Keratinocyte (primary cell): ENCODE measurements around the gene PRR33. TPM values are rescaled to one million over a fixed set of nuclear protein-coding genes. Genes with fewer than 3 reads are reported as not detected.

ENCODE experiments used
- DNase-seq: peaks from one replicate; pipeline ENCODE4 v3.0.0-alpha.2; 2011; ENCODE audit warnings: low read depth, missing footprints, low spot score
- FAIRE-seq: peaks from 2 replicates; lab custom pipeline; 2011; peaks lifted over from hg19 to GRCh38; lab: Jason Lieb, UNC
- H2AFZ ChIP-seq: 2 replicates; pipeline ENCODE4 v1.6.0; 2012; ENCODE audit warnings: low read length, control low read depth, inconsistent platforms; ENCODE audit not compliant: control insufficient read depth
- H3K27ac ChIP-seq: 2 replicates; pipeline ENCODE4 v1.5.1; 2011; ENCODE audit warnings: low read length; ENCODE audit not compliant: control insufficient read depth, insufficient read depth
- H3K27me3 ChIP-seq: 3 replicates; pipeline ENCODE4 v1.6.0; 2011; ENCODE audit warnings: low read length; ENCODE audit not compliant: control insufficient read depth, insufficient read depth; ENCODE audit errors: extremely low read depth
- H3K36me3 ChIP-seq, 2 experiments: 2 replicates in 1 of 2; 3 replicates in 1 of 2; pipeline ENCODE4 v1.5.1; 2011; ENCODE audit warnings: low read length in 2 of 2, mild to moderate bottlenecking in 1 of 2; ENCODE audit not compliant: control insufficient read depth in 2 of 2, insufficient read depth in 2 of 2; ENCODE audit errors: extremely low read depth in 1 of 2
- H3K4me1 ChIP-seq: 3 replicates; pipeline ENCODE4 v1.5.1; 2011; ENCODE audit warnings: low read length; ENCODE audit not compliant: control insufficient read depth, insufficient read depth; ENCODE audit errors: extremely low read depth
- H3K4me2 ChIP-seq: 3 replicates; pipeline ENCODE4 v1.6.0; 2011; ENCODE audit warnings: low read depth, low read length; ENCODE audit not compliant: control insufficient read depth, insufficient read depth; ENCODE audit errors: extremely low read depth
- H3K4me3 ChIP-seq, 3 experiments: fragments of 200-600 bp in 1 of 3; sonication (generic) in 1 of 3; 2 replicates in 2 of 3; 3 replicates in 1 of 3; pipeline ENCODE4 v1.5.1; 2011 to 2016; ENCODE audit warnings: low read length in 3 of 3, mild to moderate bottlenecking in 3 of 3, control low read depth in 2 of 3, inconsistent platforms in 1 of 3, low read depth in 1 of 3, mixed read lengths in 1 of 3, mixed run types in 1 of 3, moderate library complexity in 1 of 3; ENCODE audit not compliant: control insufficient read depth in 2 of 3, insufficient read depth in 2 of 3; ENCODE audit errors: extremely low read depth in 1 of 3
- H3K79me2 ChIP-seq: 2 replicates; pipeline ENCODE4 v1.6.0; 2012; ENCODE audit warnings: low read length; ENCODE audit not compliant: control insufficient read depth, insufficient read depth
- H3K9ac ChIP-seq: 3 replicates; pipeline ENCODE4 v1.6.0; 2011; ENCODE audit warnings: low read length; ENCODE audit not compliant: control insufficient read depth, insufficient read depth; ENCODE audit errors: extremely low read depth
- H3K9me1 ChIP-seq: 3 replicates; pipeline ENCODE4 v1.6.0; 2011; ENCODE audit warnings: low read length; ENCODE audit not compliant: control insufficient read depth, insufficient read depth; ENCODE audit errors: extremely low read depth
- H3K9me3 ChIP-seq: 2 replicates; pipeline ENCODE4 v1.5.1; 2012; ENCODE audit warnings: low read depth, low read length; ENCODE audit not compliant: control insufficient read depth
- H4K20me1 ChIP-seq: 3 replicates; pipeline ENCODE4 v1.6.0; 2011; ENCODE audit warnings: low read length; ENCODE audit not compliant: control insufficient read depth, insufficient read depth; ENCODE audit errors: extremely low read depth
- EZH2 ChIP-seq: IDR thresholded peaks from one replicate; pipeline ENCODE4 v1.6.1; 2012; ENCODE audit warnings: inconsistent platforms, mild to moderate bottlenecking, low read length, moderate library complexity
- dilution Hi-C: fragments of 300-500 bp; cut with MboI; formaldehyde crosslinking; loops from one replicate; pipeline ENCODE4 v1.7.0; 2020; ENCODE audit warnings: low sequenced_read_pairs; ENCODE audit not compliant: extremely low pct_ligation_motif_present
- polyA plus RNA-seq, 5 experiments: library from polyadenylated mRNA; depleted of rRNA in 3 of 5; stranded (reverse) in 3 of 5; stranded (forward) in 1 of 5; unstranded in 1 of 5; fragments of >200 nt; gene quantifications; 1 replicate in 1 of 5; 2 replicates in 3 of 5; 3 replicates in 1 of 5; pipeline versions ENCODE4 v1.2.1 to v1.2.3, GENCODE V29; 2011 to 2012; ENCODE audit warnings: missing spikeins in 2 of 5, low read depth in 1 of 5, low replicate concordance in 1 of 5
- TF ChIP-seq, protein P1 (sequence below), 3 experiments: IDR thresholded peaks in 1 of 3; conservative IDR thresholded peaks in 1 of 3; optimal IDR thresholded peaks in 1 of 3; 2 replicates in 2 of 3; 3 replicates in 1 of 3; pipeline versions ENCODE3 to v1.5.1; 2011; ENCODE audit warnings: low read length in 3 of 3, mild to moderate bottlenecking in 3 of 3, moderate library complexity in 2 of 3, control low read depth in 1 of 3, inconsistent platforms in 1 of 3; ENCODE audit not compliant: insufficient read depth in 2 of 3; ENCODE audit errors: extremely low read depth in 1 of 3

Gene PRR33
- polyA plus RNA-seq, 1 donor (not counting 4 experiments of a cell fraction or from before 2014, with no cell fraction given): not detected

DNA sequence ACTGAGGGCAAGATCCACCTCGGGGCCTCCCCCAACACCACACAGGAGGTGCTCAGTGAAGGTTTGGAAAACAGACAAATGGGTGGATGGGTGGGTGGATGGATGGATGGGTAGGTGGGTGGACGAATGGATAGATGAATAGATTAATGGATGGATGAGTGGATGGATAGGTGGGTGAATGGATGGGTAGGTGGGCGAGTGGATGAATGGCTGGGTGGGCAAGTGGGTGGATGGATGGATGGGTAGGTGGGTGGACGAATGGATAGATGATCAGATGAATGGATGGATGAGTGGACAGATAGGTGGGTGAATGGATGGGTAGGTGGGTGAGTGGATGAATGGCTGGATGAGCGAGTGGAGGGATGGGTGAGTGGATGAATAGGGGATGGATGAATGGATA, 863 bp upstream of the PRR33 start:
- no peak overlapping the region for H3K27ac ChIP-seq
- FAIRE-seq: no peak
- peaks cover 3% of the 10 kb centered on the region for H3K27me3 ChIP-seq

DNA sequence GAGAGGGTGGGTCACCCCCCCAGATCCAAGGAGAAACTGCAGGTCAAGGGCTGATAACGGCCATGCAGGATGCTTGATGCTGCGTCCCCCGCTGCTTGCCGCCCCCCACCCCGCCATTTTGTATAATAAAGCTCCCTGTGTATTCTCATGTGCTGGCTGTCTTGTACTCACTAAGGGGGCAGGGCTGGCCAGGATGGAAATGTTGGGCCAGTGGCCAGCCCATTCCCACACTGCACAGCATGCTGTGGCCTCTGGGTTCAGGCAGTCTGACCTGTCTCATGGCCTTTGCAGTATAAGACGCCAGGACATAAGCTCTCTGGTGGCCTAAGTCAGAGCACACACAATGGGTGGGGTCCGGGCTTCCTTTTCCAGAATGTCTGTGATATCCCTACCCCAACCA, 421 bp upstream of the PRR33 start:
- H3K27me3 ChIP-seq: peaks cover 3% of the 10 kb centered on the region
- dilution Hi-C loops: no loop called here

More for the DNA sequence above, 863 bp upstream of the PRR33 start:
- TF ChIP-seq, protein P1, sequence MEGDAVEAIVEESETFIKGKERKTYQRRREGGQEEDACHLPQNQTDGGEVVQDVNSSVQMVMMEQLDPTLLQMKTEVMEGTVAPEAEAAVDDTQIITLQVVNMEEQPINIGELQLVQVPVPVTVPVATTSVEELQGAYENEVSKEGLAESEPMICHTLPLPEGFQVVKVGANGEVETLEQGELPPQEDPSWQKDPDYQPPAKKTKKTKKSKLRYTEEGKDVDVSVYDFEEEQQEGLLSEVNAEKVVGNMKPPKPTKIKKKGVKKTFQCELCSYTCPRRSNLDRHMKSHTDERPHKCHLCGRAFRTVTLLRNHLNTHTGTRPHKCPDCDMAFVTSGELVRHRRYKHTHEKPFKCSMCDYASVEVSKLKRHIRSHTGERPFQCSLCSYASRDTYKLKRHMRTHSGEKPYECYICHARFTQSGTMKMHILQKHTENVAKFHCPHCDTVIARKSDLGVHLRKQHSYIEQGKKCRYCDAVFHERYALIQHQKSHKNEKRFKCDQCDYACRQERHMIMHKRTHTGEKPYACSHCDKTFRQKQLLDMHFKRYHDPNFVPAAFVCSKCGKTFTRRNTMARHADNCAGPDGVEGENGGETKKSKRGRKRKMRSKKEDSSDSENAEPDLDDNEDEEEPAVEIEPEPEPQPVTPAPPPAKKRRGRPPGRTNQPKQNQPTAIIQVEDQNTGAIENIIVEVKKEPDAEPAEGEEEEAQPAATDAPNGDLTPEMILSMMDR (optimal IDR thresholded peaks at IDR 0.05 in 1 of 3, IDR thresholded peaks at IDR 0.05 in 1 of 3, conservative IDR thresholded peaks at IDR 0.05 in 1 of 3; ENCODE audit: extremely low read depth in 1 of 3, insufficient read depth in 2 of 3, low read length in 3 of 3): no peak
- TF ChIP-seq EZH2: no peak
- H3K79me2 ChIP-seq: no peaks in the 10 kb centered on the region
- dilution Hi-C loops: no loop called here
- H3K9me1 ChIP-seq: no peaks in the 10 kb centered on the region
- no peak overlapping the region for H3K4me3 ChIP-seq
- no peak overlapping the region for H3K9ac ChIP-seq
- no peaks in the 10 kb centered on the region for H3K4me1 ChIP-seq
- no peaks in the 10 kb centered on the region for H3K36me3 ChIP-seq
- H2AFZ ChIP-seq: no peak overlapping the region
- no peak overlapping the region for H3K4me2 ChIP-seq
- DNase-seq: no peak
- no peaks in the 10 kb centered on the region for H4K20me1 ChIP-seq
- H3K9me3 ChIP-seq: no peaks in the 10 kb centered on the region

More for the DNA sequence above, 421 bp upstream of the PRR33 start:
- no peaks in the 10 kb centered on the region for H3K9me1 ChIP-seq
- no peak overlapping the region for H3K4me2 ChIP-seq
- H3K79me2 ChIP-seq: no peaks in the 10 kb centered on the region
- no peaks in the 10 kb centered on the region for H3K4me1 ChIP-seq
- no peaks in the 10 kb centered on the region for H3K9me3 ChIP-seq
- H2AFZ ChIP-seq: no peak overlapping the region
- no peaks in the 10 kb centered on the region for H3K36me3 ChIP-seq
- H3K9ac ChIP-seq: no peak overlapping the region
- H4K20me1 ChIP-seq: no peaks in the 10 kb centered on the region
- H3K4me3 ChIP-seq: no peak overlapping the region
- no peak overlapping the region for H3K27ac ChIP-seq
- no peak for FAIRE-seq
- no peak for DNase-seq
- TF ChIP-seq EZH2: no peak
- TF ChIP-seq, protein P1 (optimal IDR thresholded peaks at IDR 0.05 in 1 of 3, IDR thresholded peaks at IDR 0.05 in 1 of 3, conservative IDR thresholded peaks at IDR 0.05 in 1 of 3; ENCODE audit: extremely low read depth in 1 of 3, insufficient read depth in 2 of 3, low read length in 3 of 3): no peak
